ENCODE data around the gene UGT1A8. TPM values are rescaled to one million over a fixed set of nuclear protein-coding genes. Genes with fewer than 3 reads are reported as not detected.

The UGT1A8 gene
- total RNA-seq, 2 donors from 2014 or later: not detected

DNA sequence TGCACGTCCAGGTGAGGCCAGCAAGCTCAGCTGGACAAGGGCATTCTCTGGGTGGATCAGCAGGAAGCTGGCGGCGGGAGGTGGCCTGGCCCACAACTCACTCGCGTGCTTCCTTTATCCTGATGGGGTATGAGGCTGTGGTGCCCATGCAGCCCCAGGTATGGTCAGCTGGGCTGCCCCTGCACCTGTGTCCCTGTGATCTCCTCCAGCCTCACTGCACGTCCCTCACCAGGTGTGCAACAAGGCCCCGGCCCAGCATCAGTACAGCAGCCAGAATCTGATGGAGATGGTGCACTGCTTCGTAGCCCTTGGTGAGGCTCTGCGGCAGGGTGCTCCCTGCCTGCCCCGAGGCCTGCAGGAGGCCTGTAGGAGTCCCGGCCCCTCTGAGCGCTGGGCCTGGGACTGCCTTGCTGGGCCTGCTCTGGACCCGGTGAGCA, 178.3 kb downstream of the UGT1A8 start:
- H3K27ac ChIP-seq (ENCODE audit: low read depth, low read length): no peak overlapping the region
- H3K27ac Mint-ChIP-seq: no peak overlapping the region

DNA sequence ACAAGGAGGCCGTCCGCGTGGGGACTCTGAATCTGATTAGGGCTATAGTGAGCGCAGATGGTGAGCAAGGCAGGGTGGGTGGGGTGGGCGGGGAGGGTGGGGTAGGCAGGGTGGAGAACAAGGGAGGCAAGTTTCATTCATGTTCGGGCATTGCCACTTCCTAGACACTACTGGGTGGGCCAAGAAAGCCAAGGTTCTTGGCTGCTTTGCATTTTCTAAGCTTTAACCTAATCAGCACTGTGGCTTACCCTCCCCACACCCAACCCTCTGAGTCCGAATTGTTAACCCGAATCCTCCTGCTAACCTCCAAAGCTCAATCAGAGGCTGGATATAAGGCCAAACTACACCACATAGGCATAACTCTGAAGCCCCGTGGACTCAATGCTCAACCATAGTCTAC, 178.8 kb downstream of the UGT1A8 start:
- Histone ChIP-seq H3K4me3 (ENCODE audit: low read length) (no peak overlapping the region), H3K27me3 (ENCODE audit: control insufficient read depth, insufficient read depth, low read length, poor library complexity, severe bottlenecking) (no peaks in the 10 kb centered on the region), H3K27ac (ENCODE audit: low read depth, low read length) (no peak overlapping the region), H3K9ac (ENCODE audit: extremely low read depth, low read length, poor library complexity, severe bottlenecking) (no peak overlapping the region), H3K9me3 (ENCODE audit: control insufficient read depth, low read length) (no peaks in the 10 kb centered on the region), H3K36me3 (ENCODE audit: control insufficient read depth, insufficient read depth, low read length) (no peaks in the 10 kb centered on the region), H3K4me1 (ENCODE audit: control insufficient read depth, insufficient read depth, low read length) (no peaks in the 10 kb centered on the region)
- H3K4me1 Mint-ChIP-seq: no peaks in the 10 kb centered on the region
- TF ChIP-seq, protein P1, sequence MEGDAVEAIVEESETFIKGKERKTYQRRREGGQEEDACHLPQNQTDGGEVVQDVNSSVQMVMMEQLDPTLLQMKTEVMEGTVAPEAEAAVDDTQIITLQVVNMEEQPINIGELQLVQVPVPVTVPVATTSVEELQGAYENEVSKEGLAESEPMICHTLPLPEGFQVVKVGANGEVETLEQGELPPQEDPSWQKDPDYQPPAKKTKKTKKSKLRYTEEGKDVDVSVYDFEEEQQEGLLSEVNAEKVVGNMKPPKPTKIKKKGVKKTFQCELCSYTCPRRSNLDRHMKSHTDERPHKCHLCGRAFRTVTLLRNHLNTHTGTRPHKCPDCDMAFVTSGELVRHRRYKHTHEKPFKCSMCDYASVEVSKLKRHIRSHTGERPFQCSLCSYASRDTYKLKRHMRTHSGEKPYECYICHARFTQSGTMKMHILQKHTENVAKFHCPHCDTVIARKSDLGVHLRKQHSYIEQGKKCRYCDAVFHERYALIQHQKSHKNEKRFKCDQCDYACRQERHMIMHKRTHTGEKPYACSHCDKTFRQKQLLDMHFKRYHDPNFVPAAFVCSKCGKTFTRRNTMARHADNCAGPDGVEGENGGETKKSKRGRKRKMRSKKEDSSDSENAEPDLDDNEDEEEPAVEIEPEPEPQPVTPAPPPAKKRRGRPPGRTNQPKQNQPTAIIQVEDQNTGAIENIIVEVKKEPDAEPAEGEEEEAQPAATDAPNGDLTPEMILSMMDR (conservative IDR thresholded peaks at IDR 0.05): no peak
- H3K36me3 Mint-ChIP-seq (ENCODE audit: low read depth): no peaks in the 10 kb centered on the region
- WGBS, 2 experiments (ENCODE audit: insufficient coverage in 1 of 2, insufficient read length in 1 of 2): 95 to 100% methylated on average over 3 to 9 of the region's 9 CpGs
- no peak overlapping the region for H3K27ac Mint-ChIP-seq
- peaks cover 3% of the 10 kb centered on the region for H3K9me3 Mint-ChIP-seq
- DNase-seq: peak; percentile 15
- H3K4me3 Mint-ChIP-seq: no peak overlapping the region
- H3K27me3 Mint-ChIP-seq (ENCODE audit: insufficient read depth): peaks cover 2% of the 10 kb centered on the region

More for the DNA sequence above, 178.3 kb downstream of the UGT1A8 start:
- Histone ChIP-seq H3K4me1 (ENCODE audit: control insufficient read depth, insufficient read depth, low read length) (no peaks in the 10 kb centered on the region), H3K9me3 (ENCODE audit: control insufficient read depth, low read length) (no peaks in the 10 kb centered on the region), H3K27me3 (ENCODE audit: control insufficient read depth, insufficient read depth, low read length, poor library complexity, severe bottlenecking) (no peaks in the 10 kb centered on the region), H3K4me3 (ENCODE audit: low read length) (no peak overlapping the region), H3K9ac (ENCODE audit: extremely low read depth, low read length, poor library complexity, severe bottlenecking) (no peak overlapping the region), H3K36me3 (ENCODE audit: control insufficient read depth, insufficient read depth, low read length) (no peaks in the 10 kb centered on the region)
- Mint-ChIP-seq H3K27me3 (ENCODE audit: insufficient read depth) (peaks cover 2% of the 10 kb centered on the region), H3K9me3 (peaks cover 3% of the 10 kb centered on the region), H3K4me3 (no peak overlapping the region), H3K36me3 (ENCODE audit: low read depth) (no peaks in the 10 kb centered on the region), H3K4me1 (no peaks in the 10 kb centered on the region)
- TF ChIP-seq, protein P1 (conservative IDR thresholded peaks at IDR 0.05): no peak
- 92 to 93% methylated on average over 9 to 13 of the region's 13 CpGs for WGBS, 2 experiments (ENCODE audit: insufficient coverage in 1 of 2, insufficient read length in 1 of 2)
- peak; percentile 28 for DNase-seq

DNA sequence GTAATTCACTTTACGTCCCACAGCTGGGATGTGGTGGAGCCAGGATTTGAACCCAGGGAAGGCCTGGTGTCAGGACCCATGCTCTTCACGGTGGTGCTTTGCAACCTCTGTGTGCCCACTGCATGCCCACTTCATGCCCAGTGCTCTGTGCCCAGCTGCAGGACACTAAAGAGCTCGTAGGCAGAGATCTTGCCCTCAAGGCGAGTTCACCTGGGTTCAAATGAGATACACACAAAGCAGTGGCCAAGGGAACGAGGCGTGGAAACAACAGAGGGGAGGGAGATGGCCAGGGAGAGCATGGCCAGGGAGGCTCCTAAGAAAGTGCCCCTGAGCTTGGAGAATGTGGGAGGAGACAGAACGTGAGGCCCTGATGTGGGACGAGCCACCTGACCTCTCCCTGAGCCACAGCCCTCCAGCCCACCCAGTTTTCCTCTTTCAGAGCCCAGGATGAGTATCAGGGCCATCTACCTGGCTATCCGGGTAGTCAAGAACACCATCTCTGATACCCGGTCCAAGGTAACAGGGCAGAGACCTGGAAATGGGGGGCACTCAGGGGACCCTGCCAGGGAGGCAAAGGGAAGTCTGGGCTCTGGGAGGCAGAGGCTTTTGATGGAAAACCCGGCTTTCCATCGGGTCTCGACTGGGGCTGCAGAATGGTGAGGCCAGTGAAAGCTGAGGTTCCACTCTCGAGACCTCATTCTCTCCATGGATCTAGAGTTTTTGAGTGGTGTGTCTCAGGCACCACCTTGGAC, 181.1 kb downstream of the UGT1A8 start:
- no peaks in the 10 kb centered on the region for H3K36me3 ChIP-seq (ENCODE audit: control insufficient read depth, insufficient read depth, low read length)
- H3K27ac ChIP-seq (ENCODE audit: low read depth, low read length): no peak overlapping the region
- H3K9me3 Mint-ChIP-seq: peaks cover 3% of the 10 kb centered on the region
- no peaks in the 10 kb centered on the region for H3K9me3 ChIP-seq (ENCODE audit: control insufficient read depth, low read length)
- H3K4me3 ChIP-seq (ENCODE audit: low read length): no peak overlapping the region
- no peaks in the 10 kb centered on the region for H3K27me3 ChIP-seq (ENCODE audit: control insufficient read depth, insufficient read depth, low read length, poor library complexity, severe bottlenecking)
- TF ChIP-seq, protein P1 (conservative IDR thresholded peaks at IDR 0.05): no peak
- no peaks in the 10 kb centered on the region for H3K4me1 Mint-ChIP-seq
- H3K4me3 Mint-ChIP-seq: no peak overlapping the region
- H3K27ac Mint-ChIP-seq: no peak overlapping the region
- no peaks in the 10 kb centered on the region for H3K4me1 ChIP-seq (ENCODE audit: control insufficient read depth, insufficient read depth, low read length)
- no peaks in the 10 kb centered on the region for H3K36me3 Mint-ChIP-seq (ENCODE audit: low read depth)
- 87 to 91% methylated on average over 10 to 14 of the region's 14 CpGs for WGBS, 2 experiments (ENCODE audit: insufficient coverage in 1 of 2, insufficient read length in 1 of 2)
- DNase-seq: peak; percentile 23
- H3K9ac ChIP-seq (ENCODE audit: extremely low read depth, low read length, poor library complexity, severe bottlenecking): no peak overlapping the region
- peaks cover 11% of the 10 kb centered on the region for H3K27me3 Mint-ChIP-seq (ENCODE audit: insufficient read depth)
